Neural progenitor cell (in vitro differentiated cells): ENCODE results near the gene ALDH8A1. TPM values are rescaled to one million over a fixed set of nuclear protein-coding genes. Genes with fewer than 3 reads are reported as not detected.

Experiments
- DNase-seq: peaks from one replicate; pipeline ENCODE4 v3.0.0-alpha.2; 2016; ENCODE audit warnings: low spot score
- H2AFZ ChIP-seq: fragments of 200-600 bp; sonication (generic); replicated peaks from 2 replicates; pipeline ENCODE4 v1.6.1; 2016; ENCODE audit warnings: antibody characterized with exemption
- H3F3A ChIP-seq: fragments of 200-600 bp; sonication (generic); 2 replicates; pipeline ENCODE4 v1.6.1; 2016; ENCODE audit warnings: antibody characterized with exemption, low read depth
- H3K27ac ChIP-seq: fragments of 200-600 bp; sonication (generic); 2 replicates; pipeline ENCODE4 v1.5.1; 2016; ENCODE audit warnings: mild to moderate bottlenecking
- H3K27me3 ChIP-seq: fragments of 200-600 bp; sonication (generic); 2 replicates; pipeline ENCODE4 v1.6.1; 2016; ENCODE audit warnings: mild to moderate bottlenecking, moderate library complexity
- H3K36me3 ChIP-seq: fragments of 200-600 bp; sonication (generic); 2 replicates; pipeline ENCODE4 v1.5.1; 2016
- H3K4me1 ChIP-seq: fragments of 200-600 bp; sonication (generic); 2 replicates; pipeline ENCODE4 v1.6.1; 2016; ENCODE audit warnings: mixed run types
- H3K4me2 ChIP-seq: fragments of 200-600 bp; sonication (generic); 2 replicates; pipeline ENCODE4 v1.6.1; 2016
- H3K4me3 ChIP-seq: fragments of 200-600 bp; sonication (generic); 2 replicates; pipeline ENCODE4 v1.5.1; 2016
- H3K79me2 ChIP-seq: fragments of 200-600 bp; sonication (generic); 2 replicates; pipeline ENCODE4 v1.6.1; 2016; ENCODE audit warnings: low read depth
- H3K9ac ChIP-seq: fragments of 200-600 bp; sonication (generic); 2 replicates; pipeline ENCODE4 v1.6.1; 2016
- H3K9me3 ChIP-seq: fragments of 200-600 bp; sonication (generic); 2 replicates; pipeline ENCODE4 v1.5.1; 2016; ENCODE audit warnings: low read depth
- H4K20me1 ChIP-seq: fragments of 200-600 bp; sonication (generic); 2 replicates; pipeline ENCODE4 v1.6.1; 2016; ENCODE audit warnings: low read depth
- H3K27ac Mint-ChIP-seq: 3 replicates; pipeline ENCODE4 v1.8.0; 2021; ENCODE audit warnings: mixed read lengths
- H3K27me3 Mint-ChIP-seq: 2 replicates; pipeline ENCODE4 v1.8.0; 2022; ENCODE audit warnings: low read depth, mild to moderate bottlenecking, inconsistent platforms, moderate library complexity, mixed read lengths; ENCODE audit not compliant: insufficient read depth
- H3K36me3 Mint-ChIP-seq: 3 replicates; pipeline ENCODE4 v1.8.0; 2021; ENCODE audit warnings: mixed read lengths
- H3K4me1 Mint-ChIP-seq: 3 replicates; pipeline ENCODE4 v1.8.0; 2021; ENCODE audit warnings: mixed read lengths
- H3K4me3 Mint-ChIP-seq: 3 replicates; pipeline ENCODE4 v1.8.0; 2021; ENCODE audit warnings: mild to moderate bottlenecking, moderate library complexity, mixed read lengths
- H3K9me3 Mint-ChIP-seq: 3 replicates; pipeline ENCODE4 v1.8.0; 2020; ENCODE audit warnings: mixed read lengths
- EZH2 ChIP-seq: fragments of 200-600 bp; sonication (generic); IDR thresholded peaks from 2 replicates; pipeline ENCODE4 v1.6.1; 2017; ENCODE audit warnings: antibody characterized with exemption, mild to moderate bottlenecking, moderate library complexity
- EZH2phosphoT487 ChIP-seq: fragments of 200-600 bp; sonication (generic); IDR thresholded peaks from 2 replicates; pipeline ENCODE4 v1.6.1; 2017; ENCODE audit warnings: antibody characterized with exemption
- total RNA-seq: library from RNA; depleted of rRNA; stranded (reverse); fragments of >200 nt; gene quantifications from 2 replicates; pipeline ENCODE4 v1.2.3, GENCODE V29; 2015; ENCODE audit warnings: low replicate concordance
- TF ChIP-seq, protein P1 (sequence below): fragments of 200-600 bp; sonication (generic); IDR thresholded peaks from 2 replicates; pipeline ENCODE4 v1.5.1; 2017; ENCODE audit warnings: antibody characterized with exemption, mild to moderate bottlenecking

The ALDH8A1 gene
- total RNA-seq, 1 donor from 2014 or later = not detected

DNA sequence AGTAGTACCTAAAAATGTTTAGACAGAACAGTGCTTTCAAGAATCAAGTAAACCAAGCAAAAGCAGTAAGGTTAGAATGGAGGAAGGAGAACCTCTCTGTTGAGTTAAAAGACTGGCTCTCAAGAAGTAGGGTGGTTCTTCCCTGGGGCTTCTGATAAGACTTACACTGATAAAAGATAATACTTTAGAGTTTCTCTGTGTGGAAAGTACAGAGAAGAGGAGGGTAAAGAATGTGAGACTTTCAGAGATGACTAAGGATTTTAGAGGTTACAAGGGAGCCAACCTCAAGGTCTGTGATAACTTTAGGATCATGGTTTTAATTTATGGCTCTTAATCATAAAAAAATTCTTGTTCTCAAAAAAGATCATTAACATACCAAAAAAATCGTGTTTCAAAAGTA is 30.9 kb upstream of the ALDH8A1 start:
- H3K27me3 Mint-ChIP-seq = no peaks in the 10 kb centered on the region
- H3K27ac ChIP-seq = no peak overlapping the region
- no peak overlapping the region for H3K4me3 Mint-ChIP-seq
- H3K4me1 Mint-ChIP-seq = no peaks in the 10 kb centered on the region
- H3K36me3 Mint-ChIP-seq = peaks cover 24% of the 10 kb centered on the region
- no peak overlapping the region for H3K4me2 ChIP-seq
- no peaks in the 10 kb centered on the region for H4K20me1 ChIP-seq
- no peak overlapping the region for H3K27ac Mint-ChIP-seq
- no peak overlapping the region for H3K9ac ChIP-seq
- H3K4me1 ChIP-seq = no peaks in the 10 kb centered on the region
- H3K4me3 ChIP-seq = no peak overlapping the region
- H3K27me3 ChIP-seq = no peaks in the 10 kb centered on the region
- DNase-seq = no peak
- no peaks in the 10 kb centered on the region for H3F3A ChIP-seq
- no peaks in the 10 kb centered on the region for H3K79me2 ChIP-seq
- H3K9me3 ChIP-seq = no peaks in the 10 kb centered on the region
- no peaks in the 10 kb centered on the region for H3K36me3 ChIP-seq
- H3K9me3 Mint-ChIP-seq = no peaks in the 10 kb centered on the region
- H2AFZ ChIP-seq = no peak overlapping the region
- TF ChIP-seq EZH2phosphoT487 = no peak
- TF ChIP-seq, protein P1, sequence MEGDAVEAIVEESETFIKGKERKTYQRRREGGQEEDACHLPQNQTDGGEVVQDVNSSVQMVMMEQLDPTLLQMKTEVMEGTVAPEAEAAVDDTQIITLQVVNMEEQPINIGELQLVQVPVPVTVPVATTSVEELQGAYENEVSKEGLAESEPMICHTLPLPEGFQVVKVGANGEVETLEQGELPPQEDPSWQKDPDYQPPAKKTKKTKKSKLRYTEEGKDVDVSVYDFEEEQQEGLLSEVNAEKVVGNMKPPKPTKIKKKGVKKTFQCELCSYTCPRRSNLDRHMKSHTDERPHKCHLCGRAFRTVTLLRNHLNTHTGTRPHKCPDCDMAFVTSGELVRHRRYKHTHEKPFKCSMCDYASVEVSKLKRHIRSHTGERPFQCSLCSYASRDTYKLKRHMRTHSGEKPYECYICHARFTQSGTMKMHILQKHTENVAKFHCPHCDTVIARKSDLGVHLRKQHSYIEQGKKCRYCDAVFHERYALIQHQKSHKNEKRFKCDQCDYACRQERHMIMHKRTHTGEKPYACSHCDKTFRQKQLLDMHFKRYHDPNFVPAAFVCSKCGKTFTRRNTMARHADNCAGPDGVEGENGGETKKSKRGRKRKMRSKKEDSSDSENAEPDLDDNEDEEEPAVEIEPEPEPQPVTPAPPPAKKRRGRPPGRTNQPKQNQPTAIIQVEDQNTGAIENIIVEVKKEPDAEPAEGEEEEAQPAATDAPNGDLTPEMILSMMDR = no peak
- TF ChIP-seq EZH2 = no peak

DNA sequence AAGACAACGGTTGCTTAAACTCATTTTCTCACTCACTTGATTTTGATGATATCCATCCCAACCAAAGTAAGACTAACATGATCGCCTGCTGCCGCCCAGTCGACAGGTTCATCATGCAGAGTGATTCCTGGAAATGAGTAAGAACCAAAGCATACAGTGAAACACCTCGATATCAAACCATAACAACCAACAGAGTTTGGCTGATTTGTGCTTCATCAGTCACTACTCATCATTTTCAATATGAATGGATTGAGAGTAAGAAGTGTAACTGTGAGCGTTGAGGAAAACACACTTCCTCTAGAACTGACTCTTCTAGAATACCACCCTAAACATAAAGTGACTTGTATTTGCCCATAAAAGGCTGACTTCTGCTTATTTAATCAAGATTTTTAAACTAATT is 29.2 kb upstream of the ALDH8A1 start:
- H3K9me3 ChIP-seq = no peaks in the 10 kb centered on the region

DNA sequence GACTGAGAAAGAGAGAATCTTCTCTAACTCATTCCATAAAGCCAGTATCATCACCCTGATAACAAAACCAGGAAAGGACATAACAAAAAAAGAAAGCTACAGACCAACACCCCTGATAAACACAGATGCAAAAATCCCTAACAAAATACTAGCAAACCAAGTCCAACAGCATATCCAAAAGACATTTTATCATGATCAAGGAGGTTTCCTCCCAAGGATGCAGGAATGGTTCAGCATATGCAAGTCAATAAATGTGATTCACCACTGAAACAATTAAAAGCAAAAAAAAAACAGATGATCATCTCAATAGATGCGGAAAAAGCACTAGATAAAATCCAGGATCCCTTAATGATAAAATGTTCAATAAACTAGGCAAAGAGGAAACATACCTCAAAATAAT is 24.5 kb upstream of the ALDH8A1 start:
- no peak for DNase-seq
- Histone ChIP-seq H3F3A (no peaks in the 10 kb centered on the region), H3K79me2 (no peaks in the 10 kb centered on the region), H3K27ac (no peak overlapping the region), H3K4me1 (no peaks in the 10 kb centered on the region), H2AFZ (no peak overlapping the region), H3K9ac (no peak overlapping the region), H3K27me3 (no peaks in the 10 kb centered on the region), H3K36me3 (no peaks in the 10 kb centered on the region), H3K4me3 (no peak overlapping the region), H3K9me3 (no peaks in the 10 kb centered on the region), H3K4me2 (no peak overlapping the region), H4K20me1 (no peaks in the 10 kb centered on the region)
- TF ChIP-seq EZH2 = no peak
- no peak for TF ChIP-seq EZH2phosphoT487
- TF ChIP-seq, protein P1 = no peak
- Mint-ChIP-seq H3K9me3 (peaks cover 9% of the 10 kb centered on the region), H3K27me3 (no peaks in the 10 kb centered on the region), H3K36me3 (peaks cover 34% of the 10 kb centered on the region), H3K27ac (no peak overlapping the region), H3K4me3 (no peak overlapping the region), H3K4me1 (no peaks in the 10 kb centered on the region)

More for the DNA sequence above, 29.2 kb upstream of the ALDH8A1 start:
- Histone ChIP-seq H2AFZ (no peak overlapping the region), H3K4me1 (no peaks in the 10 kb centered on the region), H3K27me3 (no peaks in the 10 kb centered on the region), H3F3A (no peaks in the 10 kb centered on the region), H4K20me1 (no peaks in the 10 kb centered on the region), H3K27ac (no peak overlapping the region), H3K79me2 (no peaks in the 10 kb centered on the region), H3K4me2 (no peak overlapping the region), H3K4me3 (no peak overlapping the region), H3K9ac (no peak overlapping the region), H3K36me3 (no peaks in the 10 kb centered on the region)
- Mint-ChIP-seq H3K4me3 (no peak overlapping the region), H3K9me3 (peaks cover 7% of the 10 kb centered on the region), H3K27me3 (no peaks in the 10 kb centered on the region), H3K27ac (no peak overlapping the region), H3K36me3 (peaks cover 36% of the 10 kb centered on the region), H3K4me1 (no peaks in the 10 kb centered on the region)
- DNase-seq = no peak
- TF ChIP-seq EZH2phosphoT487 = no peak
- TF ChIP-seq EZH2 = no peak
- TF ChIP-seq, protein P1 = no peak
